ENCODE results near the gene RNF152.

GRCh38 chr18:61891271-61891670 is 1.5 kb downstream of the RNF152 start:
- TF ChIP-seq POLR2AphosphoS5 (IDR thresholded peaks at IDR 0.05; ENCODE audit: low read depth, low read length) (no peak), SIN3A (IDR thresholded peaks at IDR 0.05; ENCODE audit: borderline replicate concordance, insufficient read depth, low read depth, low read length) (no peak)
- TF ChIP-seq, protein P1, sequence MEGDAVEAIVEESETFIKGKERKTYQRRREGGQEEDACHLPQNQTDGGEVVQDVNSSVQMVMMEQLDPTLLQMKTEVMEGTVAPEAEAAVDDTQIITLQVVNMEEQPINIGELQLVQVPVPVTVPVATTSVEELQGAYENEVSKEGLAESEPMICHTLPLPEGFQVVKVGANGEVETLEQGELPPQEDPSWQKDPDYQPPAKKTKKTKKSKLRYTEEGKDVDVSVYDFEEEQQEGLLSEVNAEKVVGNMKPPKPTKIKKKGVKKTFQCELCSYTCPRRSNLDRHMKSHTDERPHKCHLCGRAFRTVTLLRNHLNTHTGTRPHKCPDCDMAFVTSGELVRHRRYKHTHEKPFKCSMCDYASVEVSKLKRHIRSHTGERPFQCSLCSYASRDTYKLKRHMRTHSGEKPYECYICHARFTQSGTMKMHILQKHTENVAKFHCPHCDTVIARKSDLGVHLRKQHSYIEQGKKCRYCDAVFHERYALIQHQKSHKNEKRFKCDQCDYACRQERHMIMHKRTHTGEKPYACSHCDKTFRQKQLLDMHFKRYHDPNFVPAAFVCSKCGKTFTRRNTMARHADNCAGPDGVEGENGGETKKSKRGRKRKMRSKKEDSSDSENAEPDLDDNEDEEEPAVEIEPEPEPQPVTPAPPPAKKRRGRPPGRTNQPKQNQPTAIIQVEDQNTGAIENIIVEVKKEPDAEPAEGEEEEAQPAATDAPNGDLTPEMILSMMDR (IDR thresholded peaks at IDR 0.05) = no peak

Data from Panc1 (cell line).